GM12891 (cell line): ENCODE data around the gene AKR1D1.

ENCODE experiments used
- POLR2A ChIP-seq: IDR thresholded peaks from 2 replicates; pipeline ENCODE4 v1.6.1; 2011; ENCODE audit warnings: low read depth, low read length, control low read depth
- POLR2AphosphoS5 ChIP-seq: IDR thresholded peaks from 2 replicates; pipeline ENCODE4 v1.6.1; 2011; ENCODE audit warnings: low read depth, low read length, control low read depth
- TAF1 ChIP-seq: IDR thresholded peaks from 2 replicates; pipeline ENCODE4 v1.6.1; 2011; ENCODE audit warnings: low read depth, low read length, control low read depth

- no peak for TF ChIP-seq POLR2A
- no peak for TF ChIP-seq POLR2AphosphoS5
- no peak for TF ChIP-seq TAF1
Measured at GRCh38 chr7:138167869-138168296, 91.6 kb downstream of the AKR1D1 start.
